Neural progenitor cell (in vitro differentiated cells): ENCODE measurements around the gene USP36.

Experiments
- EZH2 ChIP-seq: fragments of 200-600 bp; sonication (generic); IDR thresholded peaks from 2 replicates; pipeline ENCODE4 v1.6.1; 2017; ENCODE audit warnings: antibody characterized with exemption, mild to moderate bottlenecking, moderate library complexity
- EZH2phosphoT487 ChIP-seq: fragments of 200-600 bp; sonication (generic); IDR thresholded peaks from 2 replicates; pipeline ENCODE4 v1.6.1; 2017; ENCODE audit warnings: antibody characterized with exemption
- TF ChIP-seq, protein P1 (sequence below): fragments of 200-600 bp; sonication (generic); IDR thresholded peaks from 2 replicates; pipeline ENCODE4 v1.5.1; 2017; ENCODE audit warnings: antibody characterized with exemption, mild to moderate bottlenecking

- no peak for TF ChIP-seq EZH2
- TF ChIP-seq, protein P1, sequence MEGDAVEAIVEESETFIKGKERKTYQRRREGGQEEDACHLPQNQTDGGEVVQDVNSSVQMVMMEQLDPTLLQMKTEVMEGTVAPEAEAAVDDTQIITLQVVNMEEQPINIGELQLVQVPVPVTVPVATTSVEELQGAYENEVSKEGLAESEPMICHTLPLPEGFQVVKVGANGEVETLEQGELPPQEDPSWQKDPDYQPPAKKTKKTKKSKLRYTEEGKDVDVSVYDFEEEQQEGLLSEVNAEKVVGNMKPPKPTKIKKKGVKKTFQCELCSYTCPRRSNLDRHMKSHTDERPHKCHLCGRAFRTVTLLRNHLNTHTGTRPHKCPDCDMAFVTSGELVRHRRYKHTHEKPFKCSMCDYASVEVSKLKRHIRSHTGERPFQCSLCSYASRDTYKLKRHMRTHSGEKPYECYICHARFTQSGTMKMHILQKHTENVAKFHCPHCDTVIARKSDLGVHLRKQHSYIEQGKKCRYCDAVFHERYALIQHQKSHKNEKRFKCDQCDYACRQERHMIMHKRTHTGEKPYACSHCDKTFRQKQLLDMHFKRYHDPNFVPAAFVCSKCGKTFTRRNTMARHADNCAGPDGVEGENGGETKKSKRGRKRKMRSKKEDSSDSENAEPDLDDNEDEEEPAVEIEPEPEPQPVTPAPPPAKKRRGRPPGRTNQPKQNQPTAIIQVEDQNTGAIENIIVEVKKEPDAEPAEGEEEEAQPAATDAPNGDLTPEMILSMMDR, result no peak
- no peak for TF ChIP-seq EZH2phosphoT487
Measured at GRCh38 chr17:78822552-78822951, 18.1 kb downstream of the USP36 start.
